GM21390 (cell line): ENCODE results near the gene TEAD3.
"Not testable (repeated sequence)": the region's sequence is repeated elsewhere in the genome, so short reads cannot be mapped to it uniquely, and the experiment has no call there.

ENCODE experiments used
- ATAC-seq: cut with Tn5 transposase; IDR thresholded peaks from one replicate; pipeline ENCODE4 v1.9.1; 2021; ENCODE audit not compliant: unreplicated experiment

The TEAD3 gene

GRCh38 chr6:35452183-35453090 is 44.4 kb downstream of the TEAD3 start, which contains the start of gene FANCE:
FANCE (plus strand) TSS chr6:35452338; CDS start chr6:35452546, 208 bp downstream.
- peak; percentile 89 for ATAC-seq

GRCh38 chr6:35451354-35452182 is 45.3 kb downstream of the TEAD3 start:
- no peak for ATAC-seq

- ATAC-seq = no peak
Observed at GRCh38 chr6:35449287-35449881, 47.5 kb downstream of the TEAD3 start.

- no peak for ATAC-seq
Observed at GRCh38 chr6:35448191-35448590, 48.7 kb downstream of the TEAD3 start.

GRCh38 chr6:35445691-35446090 is 51.2 kb downstream of the TEAD3 start:
- ATAC-seq = no peak

- no peak for ATAC-seq
Observed at GRCh38 chr6:35443341-35444030, 53.4 kb downstream of the TEAD3 start.

- no peak for ATAC-seq
Observed at GRCh38 chr6:35442693-35443092, 54.2 kb downstream of the TEAD3 start.

GRCh38 chr6:35441642-35442041 is 55.2 kb downstream of the TEAD3 start:
- no peak for ATAC-seq

- ATAC-seq = no peak
Observed at GRCh38 chr6:35441205-35441604, 55.7 kb downstream of the TEAD3 start.

GRCh38 chr6:35439308-35439707 is 57.6 kb downstream of the TEAD3 start:
- no peak for ATAC-seq

GRCh38 chr6:35438378-35439065 is 58.4 kb downstream of the TEAD3 start:
- not testable (repeated sequence) for ATAC-seq

- ATAC-seq = no peak
Observed at GRCh38 chr6:35436071-35436857, 60.6 kb downstream of the TEAD3 start.

- ATAC-seq = no peak
Observed at GRCh38 chr6:35435074-35435837, 61.6 kb downstream of the TEAD3 start.

GRCh38 chr6:35432702-35433101 is 64.2 kb downstream of the TEAD3 start:
- not testable (repeated sequence) for ATAC-seq

- no peak for ATAC-seq
Observed at GRCh38 chr6:35432291-35432690, 64.6 kb downstream of the TEAD3 start.

- ATAC-seq = no peak
Observed at GRCh38 chr6:35429463-35429862, 67.4 kb downstream of the TEAD3 start.

GRCh38 chr6:35428421-35429149 is 68.3 kb downstream of the TEAD3 start:
- ATAC-seq = no peak

GRCh38 chr6:35427851-35428321 is 69.0 kb downstream of the TEAD3 start:
- no peak for ATAC-seq
